ENCODE data around the gene UST. TPM values are rescaled to one million over a fixed set of nuclear protein-coding genes. Genes with fewer than 3 reads are reported as not detected.

The UST gene
- polyA plus RNA-seq, 1 donor from 2014 or later, result 7.5 TPM

- Histone ChIP-seq H3K36me3 (ENCODE audit: insufficient read depth, low read length) (no peaks in the 10 kb centered on the region), H3K27ac (ENCODE audit: low read length) (no peak overlapping the region), H4K20me1 (ENCODE audit: insufficient read depth) (no peaks in the 10 kb centered on the region), H3K79me2 (replicated peaks; ENCODE audit: insufficient read depth, low read length) (no peaks in the 10 kb centered on the region), H3K9me3 (ENCODE audit: low read length) (no peaks in the 10 kb centered on the region), H3K4me2 (ENCODE audit: low read length) (no peak overlapping the region), H3F3A (ENCODE audit: insufficient read depth, low read length, poor library complexity, severe bottlenecking) (no peaks in the 10 kb centered on the region), H3K9me2 (ENCODE audit: insufficient read depth, low read length) (no peaks in the 10 kb centered on the region), H3K9ac (ENCODE audit: low read length) (no peak overlapping the region), H3K4me3 (ENCODE audit: low read length) (no peak overlapping the region), H3K27me3 (ENCODE audit: insufficient read depth, low read depth, low read length) (no peaks in the 10 kb centered on the region), H2AFZ (ENCODE audit: low read depth, low read length) (no peak overlapping the region)
- TF ChIP-seq EP300 (conservative IDR thresholded peaks at IDR 0.05; ENCODE audit: poor library complexity, severe bottlenecking) (no peak), MXI1 (conservative IDR thresholded peaks at IDR 0.05; ENCODE audit: poor library complexity, severe bottlenecking) (no peak), TAF1 (IDR thresholded peaks at IDR 0.05; ENCODE audit: low read depth) (no peak), POLR2AphosphoS5 (IDR thresholded peaks at IDR 0.05) (no peak), CTCF (IDR thresholded peaks at IDR 0.05; ENCODE audit: poor library complexity, severe bottlenecking) (no peak), EZH2 (IDR thresholded peaks at IDR 0.05; ENCODE audit: borderline replicate concordance, insufficient read depth, low read length, poor library complexity, severe bottlenecking) (no peak), RAD21 (conservative IDR thresholded peaks at IDR 0.05) (no peak), SMC3 (conservative IDR thresholded peaks at IDR 0.05; ENCODE audit: poor library complexity) (no peak), REST (IDR thresholded peaks at IDR 0.05; ENCODE audit: borderline replicate concordance) (no peak)
Measured at GRCh38 chr6:149114167-149114566, 367.3 kb downstream of the UST start.

GRCh38 chr6:149118737-149119653 lies 372.2 kb downstream of the UST start:
- TF ChIP-seq EP300 (conservative IDR thresholded peaks at IDR 0.05; ENCODE audit: poor library complexity, severe bottlenecking) (no peak), RAD21 (conservative IDR thresholded peaks at IDR 0.05) (no peak), SMC3 (conservative IDR thresholded peaks at IDR 0.05; ENCODE audit: poor library complexity) (no peak), REST (IDR thresholded peaks at IDR 0.05; ENCODE audit: borderline replicate concordance) (no peak), POLR2AphosphoS5 (IDR thresholded peaks at IDR 0.05) (no peak), MXI1 (conservative IDR thresholded peaks at IDR 0.05; ENCODE audit: poor library complexity, severe bottlenecking) (no peak), CTCF (IDR thresholded peaks at IDR 0.05; ENCODE audit: poor library complexity, severe bottlenecking) (no peak), TAF1 (IDR thresholded peaks at IDR 0.05; ENCODE audit: low read depth) (no peak), EZH2 (IDR thresholded peaks at IDR 0.05; ENCODE audit: borderline replicate concordance, insufficient read depth, low read length, poor library complexity, severe bottlenecking) (no peak)
- Histone ChIP-seq H3K4me3 (ENCODE audit: low read length) (no peak overlapping the region), H3K9me3 (ENCODE audit: low read length) (no peaks in the 10 kb centered on the region), H2AFZ (ENCODE audit: low read depth, low read length) (no peak overlapping the region), H3K9me2 (ENCODE audit: insufficient read depth, low read length) (no peaks in the 10 kb centered on the region), H3K79me2 (replicated peaks; ENCODE audit: insufficient read depth, low read length) (no peaks in the 10 kb centered on the region), H3K27ac (ENCODE audit: low read length) (no peak overlapping the region), H3K4me2 (ENCODE audit: low read length) (no peak overlapping the region), H4K20me1 (ENCODE audit: insufficient read depth) (no peaks in the 10 kb centered on the region), H3F3A (ENCODE audit: insufficient read depth, low read length, poor library complexity, severe bottlenecking) (no peaks in the 10 kb centered on the region), H3K9ac (ENCODE audit: low read length) (no peak overlapping the region), H3K27me3 (ENCODE audit: insufficient read depth, low read depth, low read length) (no peaks in the 10 kb centered on the region), H3K36me3 (ENCODE audit: insufficient read depth, low read length) (no peaks in the 10 kb centered on the region)
